Stimulated activated CD4-positive, alpha-beta T cell treated with anti-CD3 and anti-CD28 coated beads, Interleukin-15, amount 100 ng/mL, for 1 hour (primary cell): ENCODE results near the gene CCDC142.
"Not testable (repeated sequence)": the region's sequence is repeated elsewhere in the genome, so short reads cannot be mapped to it uniquely, and the experiment has no call there.

Source experiments
- DNase-seq, 2 donors: peaks; one replicate each; pipeline ENCODE4 v3.0.0-alpha.2; 2020; ENCODE audit warnings: low read depth in 1 of 2, low spot score in 1 of 2

Gene CCDC142

DNA sequence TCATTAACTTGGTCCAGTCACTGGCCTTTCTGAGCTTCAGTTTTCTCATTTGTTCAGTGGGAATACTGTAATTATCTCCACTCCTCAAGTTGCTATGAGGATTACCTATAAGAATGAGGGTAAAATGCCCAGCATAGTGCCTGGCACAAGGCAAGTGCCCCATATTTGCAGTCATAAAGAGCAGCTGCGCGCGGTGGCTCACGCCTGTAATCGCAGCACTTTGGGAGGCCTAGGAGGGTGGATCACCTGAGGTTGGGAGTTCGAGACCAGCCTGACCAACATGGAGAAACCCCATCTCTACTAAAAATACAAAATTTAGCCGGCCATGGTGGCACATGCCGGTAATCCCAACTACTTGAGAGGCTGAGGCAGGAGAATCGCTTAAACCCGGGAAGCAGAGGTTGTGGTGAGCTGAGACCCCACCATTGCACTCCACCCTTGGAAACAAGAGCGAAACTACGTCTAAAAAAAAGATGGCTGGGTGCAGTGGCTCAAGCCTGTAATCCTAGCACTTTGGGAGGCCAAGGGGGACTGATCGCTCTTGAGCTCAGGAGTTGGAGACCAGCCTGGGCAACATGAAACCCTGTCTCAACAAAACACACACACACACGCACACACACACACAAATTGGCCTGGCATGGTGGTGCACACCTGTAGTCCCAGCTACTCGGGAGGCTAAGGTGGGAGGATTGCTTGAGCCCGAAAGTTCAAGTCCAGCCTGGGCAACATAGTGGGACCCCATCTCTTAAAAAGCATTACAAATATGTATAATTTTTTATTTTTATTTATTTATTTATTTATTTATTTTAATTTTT is 40.1 kb downstream of the CCDC142 start:
- DNase-seq = not testable (repeated sequence)

GRCh38 chr2:74441690-74442482 is 40.9 kb downstream of the CCDC142 start, which contains the start of gene RTKN:
Gene RTKN, minus strand, starts transcription at chr2:74441937. Its CDS starts 121 bp downstream, at chr2:74441816.
- DNase-seq = no peak

DNA sequence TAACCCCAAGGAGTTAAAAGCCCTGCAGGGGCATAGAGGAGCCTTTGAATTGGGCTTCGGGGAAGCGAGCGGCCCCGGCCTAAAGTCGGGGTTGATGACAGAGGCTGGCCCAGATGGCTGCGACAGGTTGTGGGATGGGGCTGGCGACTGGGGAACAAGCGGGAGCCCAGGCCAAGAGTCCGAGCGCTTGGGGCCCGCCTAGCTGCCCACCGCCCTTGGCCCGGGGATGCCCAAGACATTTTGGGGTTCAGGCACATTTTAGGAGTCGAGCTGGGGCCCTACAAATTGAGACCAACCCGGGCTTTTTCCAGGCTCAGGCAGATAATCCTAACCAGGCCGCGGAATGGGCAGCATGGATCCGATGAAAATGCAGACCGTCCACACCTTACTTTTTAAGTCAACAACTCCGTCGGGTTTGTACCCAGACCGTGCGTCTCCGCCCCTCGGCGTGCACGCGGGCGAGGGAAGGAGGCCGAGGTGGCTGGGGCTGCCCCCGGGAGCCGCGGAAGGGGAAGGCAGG is 41.6 kb downstream of the CCDC142 start:
- no peak for DNase-seq

- peak in 1 of 2 donors; percentile 39 for DNase-seq
Observed at GRCh38 chr2:74440378-74441169, 42.2 kb downstream of the CCDC142 start.

- DNase-seq = no peak
Observed at GRCh38 chr2:74439803-74440377, 42.9 kb downstream of the CCDC142 start.

DNA sequence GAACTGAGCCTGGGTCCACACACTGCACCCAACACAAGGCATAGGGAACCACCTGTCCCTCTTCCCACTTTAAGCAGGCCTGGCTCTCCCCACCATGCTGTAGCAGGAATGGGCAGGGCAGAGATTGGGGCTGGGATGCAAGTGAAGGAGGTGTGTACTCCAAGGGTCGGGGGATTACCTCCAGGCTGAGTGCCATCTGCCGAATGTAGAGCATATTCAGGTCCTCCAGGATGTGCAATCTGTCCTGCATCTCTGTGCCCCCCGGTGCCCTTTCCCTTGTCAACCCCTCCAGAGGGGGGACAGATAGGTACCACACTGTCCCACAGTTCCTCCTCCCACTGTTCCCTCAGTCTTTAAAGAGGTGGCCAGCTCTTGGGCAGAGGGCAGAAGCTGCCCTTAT is 43.4 kb downstream of the CCDC142 start:
- DNase-seq = no peak

DNA sequence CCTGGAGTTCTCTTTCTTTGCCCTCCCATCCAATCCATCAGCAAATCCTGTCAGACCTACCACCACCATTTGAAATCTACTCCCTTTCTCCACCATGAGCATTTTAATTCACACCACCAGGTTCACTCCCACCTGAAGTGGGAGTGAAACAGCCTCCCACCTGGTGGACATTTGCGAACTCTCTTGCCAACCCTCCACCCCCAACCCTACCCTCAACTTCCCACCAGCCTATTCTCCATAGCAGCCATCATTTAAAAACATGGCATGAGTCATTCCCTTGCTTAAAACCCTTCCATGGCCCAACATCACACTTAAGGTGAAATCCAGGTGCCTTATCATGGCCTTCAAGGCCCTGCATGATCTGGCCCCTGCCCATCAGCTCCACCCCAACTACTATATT is 44.5 kb downstream of the CCDC142 start:
- no peak for DNase-seq

GRCh38 chr2:74436848-74437695 is 45.7 kb downstream of the CCDC142 start:
- DNase-seq = no peak

- no peak for DNase-seq
Observed at GRCh38 chr2:74436111-74436805, 46.5 kb downstream of the CCDC142 start.

DNA sequence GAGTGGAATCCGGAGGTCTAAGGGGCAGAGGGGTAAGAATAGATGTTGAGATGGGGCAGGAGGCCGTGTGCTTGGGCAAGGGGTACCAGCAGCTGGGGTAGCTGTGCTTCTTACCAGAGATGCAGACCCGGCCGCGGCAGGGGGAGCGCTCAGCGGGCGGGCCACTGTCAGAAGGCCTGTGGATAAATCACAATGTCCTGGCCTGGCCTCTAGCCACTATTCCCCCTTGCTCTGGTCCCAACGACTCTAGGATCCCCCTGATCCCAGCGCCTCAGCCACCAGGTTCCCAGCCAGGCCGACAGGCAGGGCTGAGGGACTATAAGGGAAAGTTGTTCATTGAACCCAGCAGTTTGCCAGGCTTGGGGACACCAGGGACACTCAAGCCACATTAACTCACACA is 52.3 kb downstream of the CCDC142 start:
- DNase-seq = no peak

DNA sequence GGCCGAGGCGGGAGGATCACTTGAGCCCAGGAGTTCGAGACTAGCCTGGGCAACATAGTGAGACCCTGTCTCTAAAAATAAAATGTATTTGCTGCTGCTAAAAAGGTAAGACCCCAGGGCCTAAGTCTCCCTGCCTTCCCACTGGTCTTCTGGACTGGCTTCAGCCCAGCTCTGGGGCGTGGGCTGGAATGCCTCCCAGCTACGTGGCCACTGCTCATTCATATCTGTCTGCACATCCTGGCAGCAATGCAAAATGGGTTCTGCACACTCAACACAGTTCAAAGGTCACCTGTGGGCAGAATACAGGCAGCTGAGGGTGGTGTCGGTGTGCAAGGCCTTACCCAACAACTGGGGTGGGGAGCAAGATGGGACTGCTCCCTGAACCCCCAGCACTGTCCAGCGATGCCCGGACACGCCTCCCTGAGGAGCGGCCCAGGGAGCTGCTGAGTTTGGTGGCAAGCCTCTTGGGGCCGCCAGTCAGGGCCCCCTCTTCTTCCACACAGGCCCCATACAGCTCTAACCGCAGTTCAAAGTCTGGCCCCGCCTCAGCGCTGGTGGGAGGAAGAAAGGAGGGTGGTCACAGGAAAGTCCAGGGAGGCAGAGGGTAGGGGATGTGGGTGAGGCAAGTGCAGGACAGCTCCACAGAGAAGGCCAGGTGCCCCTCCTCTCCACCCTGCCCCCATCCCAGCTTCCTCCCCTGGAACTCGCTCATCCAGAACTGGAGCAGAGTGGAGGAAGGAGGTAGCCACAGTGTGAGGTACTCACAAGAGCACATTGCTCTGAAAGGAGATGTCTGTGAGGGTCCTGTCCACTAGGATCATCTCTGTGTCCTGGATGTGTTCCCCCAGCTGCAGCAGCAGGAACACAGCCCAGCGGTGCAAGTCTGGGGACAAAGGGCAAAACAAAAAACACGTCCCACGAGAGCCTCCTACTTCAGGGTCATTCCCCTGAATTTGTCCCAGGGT is 53.0 kb downstream of the CCDC142 start:
- DNase-seq = no peak

DNA sequence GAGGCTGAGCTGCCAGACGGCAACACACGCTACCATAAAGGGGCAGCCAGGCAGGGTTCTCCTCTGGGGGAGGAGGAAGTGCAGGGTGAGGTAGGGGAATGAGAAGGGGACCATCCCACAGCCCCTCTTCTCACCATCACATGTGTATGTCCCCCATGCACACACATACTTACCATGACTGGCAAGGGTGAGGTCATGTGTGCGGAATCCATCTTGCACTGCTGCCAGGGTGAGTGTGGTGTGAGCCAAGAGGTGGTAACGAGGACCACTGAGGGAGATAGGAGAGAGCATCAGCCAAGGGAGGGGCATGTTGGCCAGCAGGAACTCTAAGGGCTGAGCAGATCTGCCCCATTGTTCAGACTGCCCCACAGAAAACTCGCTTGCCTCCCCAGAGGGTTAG is 54.1 kb downstream of the CCDC142 start:
- no peak for DNase-seq

DNA sequence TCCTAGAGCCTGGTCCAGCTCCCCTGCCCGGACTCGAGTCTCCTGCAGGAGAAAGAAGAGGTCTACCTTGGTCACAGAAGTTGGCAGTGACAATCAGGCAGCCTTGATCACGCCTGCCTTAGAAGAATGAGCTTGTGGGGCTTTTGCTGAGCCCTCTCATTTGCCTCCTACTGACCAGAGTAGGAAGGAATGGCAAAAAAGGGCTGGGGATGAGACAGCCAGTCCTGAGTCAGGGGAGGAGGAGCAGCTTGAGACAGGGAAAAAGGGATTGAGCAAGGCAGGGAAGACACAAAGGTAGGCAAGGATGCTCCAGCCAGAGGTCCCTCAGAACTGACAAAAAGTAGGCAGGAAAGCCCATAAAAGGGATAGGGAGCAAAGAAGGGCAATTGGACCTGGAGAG is 55.2 kb downstream of the CCDC142 start:
- no peak for DNase-seq

DNA sequence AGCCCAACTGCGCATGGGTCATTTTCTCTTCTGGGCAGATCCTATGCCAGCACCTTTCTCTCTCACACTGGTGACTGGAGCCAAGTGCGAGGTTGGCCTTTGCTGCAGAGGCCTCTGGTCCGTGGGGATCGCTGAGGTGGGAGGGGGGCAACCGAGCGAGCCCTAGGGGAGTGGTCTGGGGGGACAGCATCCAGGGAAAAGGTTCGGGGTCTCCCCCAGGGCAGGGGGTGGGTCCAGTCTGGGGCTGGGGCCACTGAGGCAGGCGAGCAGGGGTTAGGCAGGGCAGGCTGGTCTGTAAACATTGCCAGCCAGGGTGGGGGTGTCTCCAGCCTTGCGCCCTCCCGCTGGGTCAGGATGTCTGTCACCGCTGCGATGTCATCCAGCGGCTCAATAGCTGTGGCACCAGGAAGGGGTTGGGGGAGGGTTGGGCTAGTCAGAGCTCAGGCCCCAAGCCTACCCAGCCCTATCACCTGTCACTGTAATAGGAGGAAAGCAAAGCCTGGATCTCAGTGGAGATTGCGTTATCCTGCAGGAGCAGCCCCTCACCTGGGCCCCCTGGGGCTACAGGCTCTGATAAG is 56.5 kb downstream of the CCDC142 start:
- DNase-seq = no peak

DNA sequence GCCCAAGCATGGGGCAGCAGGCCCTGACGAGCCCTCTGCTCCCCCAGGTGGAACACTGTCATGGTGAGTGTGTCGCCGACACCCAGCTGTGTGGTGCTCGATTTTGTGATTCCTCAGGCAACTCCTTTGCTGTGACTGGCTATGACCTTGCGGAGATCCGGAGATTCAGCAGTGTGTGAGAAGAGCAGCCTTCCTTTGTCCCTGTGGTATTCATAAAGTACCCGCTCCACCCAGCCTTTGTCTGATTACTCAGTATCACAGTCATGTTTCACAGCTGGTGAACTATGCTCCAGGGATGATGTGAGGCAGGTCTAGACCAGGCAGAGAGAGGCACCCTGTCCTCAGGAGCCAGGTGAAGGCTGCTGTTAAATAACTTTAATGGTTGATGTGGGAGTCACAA is 57.3 kb downstream of the CCDC142 start:
- DNase-seq = no peak

DNA sequence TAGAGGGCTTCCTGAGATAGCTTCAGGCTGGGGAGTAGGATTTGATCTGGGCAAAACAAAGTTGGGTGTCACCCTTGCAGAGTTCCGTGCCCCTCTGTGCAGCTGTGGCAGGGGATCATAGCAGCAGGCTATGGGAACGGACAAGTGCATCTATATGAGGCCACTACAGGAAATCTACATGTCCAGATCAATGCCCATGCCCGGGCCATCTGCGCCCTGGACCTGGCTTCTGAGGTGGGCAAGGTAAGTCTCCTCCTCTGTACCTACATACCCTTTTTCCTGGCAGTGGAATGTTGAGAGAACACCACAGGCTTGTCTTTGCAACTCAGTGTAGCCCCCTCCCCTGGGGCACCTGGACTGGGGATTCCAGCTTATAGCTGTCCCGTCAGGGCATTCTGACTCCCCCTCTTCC is 57.8 kb downstream of the CCDC142 start:
- no peak for DNase-seq

DNA sequence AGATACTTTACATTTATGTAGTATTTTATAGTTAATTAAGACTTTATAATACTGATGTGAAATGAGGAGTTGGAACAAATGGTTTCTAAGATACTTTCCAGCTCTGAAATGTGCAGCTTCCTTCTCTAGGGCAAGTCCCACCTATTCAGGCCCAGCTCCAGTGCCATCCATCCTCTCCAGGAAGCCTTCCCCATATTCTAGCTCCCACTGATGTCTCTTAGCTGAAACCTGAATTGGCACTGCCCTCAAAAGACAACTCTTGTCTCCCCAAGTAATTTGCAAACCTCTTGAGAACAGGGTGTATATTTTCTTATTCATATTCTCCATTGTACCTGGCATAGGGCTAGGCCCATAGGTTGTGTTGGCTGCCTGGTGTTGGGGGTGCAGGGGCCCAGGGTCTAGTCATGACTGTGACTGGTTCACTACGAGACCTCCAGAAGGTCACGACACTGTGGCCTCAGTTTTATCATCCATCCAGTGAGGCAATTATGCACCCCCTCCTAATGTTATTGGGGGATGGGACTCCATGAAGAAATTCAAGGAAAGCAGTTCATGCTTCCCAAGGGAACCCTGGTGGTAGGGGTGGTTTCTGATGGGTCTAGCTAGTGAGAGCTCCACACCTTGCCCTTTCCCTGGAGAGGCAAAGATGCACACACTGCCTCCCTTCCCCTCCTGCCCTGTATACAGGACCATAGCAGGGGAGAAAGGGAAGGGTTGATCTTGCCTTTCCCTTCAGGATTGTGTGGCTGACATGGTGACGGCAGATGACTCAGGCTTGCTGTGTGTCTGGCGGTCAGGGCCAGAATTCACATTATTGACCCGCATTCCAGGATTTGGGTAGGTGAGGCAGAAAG is 58.4 kb downstream of the CCDC142 start:
- DNase-seq = no peak
